HepG2 (cell line): ENCODE results near the gene GFER. TPM values are rescaled to one million over a fixed set of nuclear protein-coding genes. Genes with fewer than 3 reads are reported as not detected.

Source experiments
- ARID4A ChIP-seq: sonication (generic); formaldehyde crosslinking; IDR thresholded peaks from 2 replicates; pipeline ENCODE4 v1.5.0; 2020; ENCODE audit warnings: mild to moderate bottlenecking, missing genetic modification reagents, borderline replicate concordance
- CEBPZ ChIP-seq: IDR thresholded peaks from 2 replicates; pipeline ENCODE4 v1.6.1; 2012; ENCODE audit warnings: low read length, improper control_type of control experiment
- HDAC2 ChIP-seq: sonication (generic); formaldehyde crosslinking; IDR thresholded peaks from 2 replicates; pipeline ENCODE4 v1.4.0; 2020; ENCODE audit warnings: missing genetic modification reagents
- HIVEP1 ChIP-seq: sonication (generic); formaldehyde crosslinking; IDR thresholded peaks from 2 replicates; pipeline ENCODE4 v1.4.0; 2020; ENCODE audit warnings: mild to moderate bottlenecking, missing genetic modification reagents
- NR2F6 ChIP-seq, 2 experiments: IDR thresholded peaks; 2 replicates each; pipeline ENCODE4 v1.6.1; 2016; ENCODE audit warnings: antibody characterized with exemption in 1 of 2, mild to moderate bottlenecking in 1 of 2
- POLR2AphosphoS5 ChIP-seq: IDR thresholded peaks from 2 replicates; pipeline ENCODE4 v1.6.1; 2012; ENCODE audit warnings: low read depth, low read length
- RAD21 ChIP-seq: fragments of 450-650 bp; formaldehyde crosslinking; IDR thresholded peaks from 2 replicates; pipeline ENCODE4 v1.5.0; 2020; ENCODE audit warnings: mild to moderate bottlenecking
- RARA ChIP-seq: IDR thresholded peaks from 2 replicates; pipeline ENCODE4 v1.6.1; 2016; ENCODE audit warnings: missing genetic modification reagents, missing compliant biosample characterization
- SOX6 ChIP-seq, 2 experiments: fragments of 450-650 bp in 1 of 2; sonication (generic) in 1 of 2; formaldehyde crosslinking in 1 of 2; IDR thresholded peaks; 2 replicates each; pipeline versions ENCODE4 v1.4.0 to v1.6.1; 2017 to 2020; ENCODE audit warnings: antibody characterized with exemption in 1 of 2, mild to moderate bottlenecking in 1 of 2, missing genetic modification reagents in 1 of 2
- SRSF1 ChIP-seq: fragments of 200-400 bp; formaldehyde crosslinking; optimal IDR thresholded peaks from 2 replicates; pipeline ENCODE3; 2017; ENCODE audit warnings: mild to moderate bottlenecking, low read depth, low read length, moderate library complexity
- ZNF180 ChIP-seq: sonication (generic); formaldehyde crosslinking; IDR thresholded peaks from 2 replicates; pipeline ENCODE4 v1.4.0; 2020; ENCODE audit warnings: low read depth, missing genetic modification reagents, borderline replicate concordance
- ZNF572 ChIP-seq: sonication (generic); formaldehyde crosslinking; IDR thresholded peaks from 2 replicates; pipeline ENCODE4 v1.5.1; 2020; ENCODE audit warnings: mild to moderate bottlenecking, missing genetic modification reagents
- ZNF704 ChIP-seq: sonication (generic); formaldehyde crosslinking; IDR thresholded peaks from 2 replicates; pipeline ENCODE4 v1.8.1; 2023; ENCODE audit warnings: mild to moderate bottlenecking, inconsistent platforms, moderate library complexity, missing genetic modification reagents, borderline replicate concordance
- ZNF776 ChIP-seq: sonication (generic); formaldehyde crosslinking; IDR thresholded peaks from 2 replicates; pipeline ENCODE4 v1.4.0; 2020; ENCODE audit warnings: mild to moderate bottlenecking, missing genetic modification reagents
- polyA plus RNA-seq, 8 experiments: library from polyadenylated mRNA; depleted of rRNA in 3 of 8; stranded (reverse) in 7 of 8; unstranded in 1 of 8; fragments of >200 nt; fragmentation: Illumina TruSeq in 4 of 8; extraction: Trizol in 4 of 8; gene quantifications; 2 replicates each; pipeline versions ENCODE4 v1.2.1 to v1.2.3, GENCODE V29; 2011 to 2016; ENCODE audit warnings: low read depth in 4 of 8, missing spikeins in 1 of 8, mixed read lengths in 1 of 8; ENCODE audit not compliant: insufficient read depth in 1 of 8
- total RNA-seq, 5 experiments: library from RNA; depleted of rRNA; stranded (reverse); fragments of >200 nt; fragmentation: Illumina TruSeq; extraction: Trizol; gene quantifications; 2 replicates each; pipeline ENCODE4 v1.2.3, GENCODE V29; 2016; ENCODE audit warnings: low read depth in 1 of 5
- TF ChIP-seq, protein P1 (sequence below): sonication (generic); formaldehyde crosslinking; IDR thresholded peaks from 2 replicates; pipeline ENCODE4 v1.9.0; 2022; ENCODE audit warnings: missing genetic modification reagents, mild to moderate bottlenecking, borderline replicate concordance

Gene GFER
- total and polyA plus RNA-seq, 2 of the 13 experiments (the other 11 are each of a cell fraction or from before 2014, with no cell fraction given): 28.6 to 71.7 TPM

DNA sequence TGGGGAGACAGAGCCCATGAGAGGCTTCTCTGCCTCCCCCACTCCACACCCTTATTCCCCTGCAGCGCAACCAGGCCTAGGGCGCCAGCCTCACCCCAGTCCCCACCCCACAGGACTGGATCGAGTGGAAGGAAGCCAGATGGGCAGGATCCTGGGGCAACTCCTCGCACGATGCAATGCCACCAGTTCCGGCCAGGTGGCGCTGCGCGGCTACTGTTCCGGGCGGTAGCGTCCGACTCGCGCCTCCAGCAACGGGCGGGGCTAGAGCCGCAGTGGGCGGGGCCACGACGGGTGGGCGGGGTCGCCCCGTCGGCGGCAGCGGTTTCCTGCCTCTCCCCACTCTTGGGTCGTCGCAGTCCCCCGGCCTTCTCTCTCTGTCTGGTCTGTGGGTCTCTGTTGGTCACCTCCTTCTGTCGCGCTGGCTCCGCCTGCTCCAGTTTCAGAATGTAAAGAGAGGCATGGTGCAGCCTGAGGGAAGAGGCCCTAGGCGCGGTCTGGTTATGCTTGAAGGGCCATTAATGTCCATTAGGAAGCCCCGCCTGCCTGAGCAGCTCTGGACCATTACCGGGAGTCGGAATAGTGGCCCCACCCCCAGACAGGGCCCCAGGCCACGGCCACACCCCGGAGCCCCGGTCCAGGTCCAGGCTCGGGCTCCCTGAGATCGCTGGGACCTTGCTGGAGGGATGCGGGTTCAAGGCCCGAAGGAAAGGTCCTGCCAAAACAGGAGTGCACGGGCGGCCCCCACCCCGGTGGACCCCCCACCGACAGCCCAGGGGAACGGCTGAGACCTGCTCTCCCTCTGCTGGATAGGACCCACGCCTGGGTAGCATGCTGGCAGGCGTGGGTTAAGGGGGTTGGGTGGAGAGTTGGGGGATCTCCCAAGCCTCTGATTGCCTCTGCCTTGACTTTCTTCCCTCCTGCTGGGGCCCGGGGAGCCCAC lies 39.4 kb downstream of the GFER start (continued):
- TF ChIP-seq ZNF704: 0 out of 2 replicates have a peak, but pooled peaks have one; percentile 26
- peak; percentile 77; the same call in 1 of the 2 replicates for TF ChIP-seq ZNF572 (CRISPR knock-in tag)
- TF ChIP-seq CEBPZ: no peak
- TF ChIP-seq SRSF1: peak; percentile 35
- peak; percentile 98 for TF ChIP-seq RAD21 (CRISPR knock-in tag)
- TF ChIP-seq RARA (CRISPR knock-in tag): 0 out of 2 replicates have a peak, but pooled peaks have one; percentile 14
- 0 out of 2 replicates have a peak, but pooled peaks have one; percentile 22 for TF ChIP-seq HIVEP1 (CRISPR knock-in tag)
- 0 out of 2 replicates have a peak, but pooled peaks have one; percentile 62 for TF ChIP-seq ZNF776 (CRISPR knock-in tag)
- peak; percentile 76 for TF ChIP-seq HDAC2 (CRISPR knock-in tag)
- no peak for TF ChIP-seq SOX6 (IDR thresholded peaks at IDR 0.05)
- TF ChIP-seq SOX6 (CRISPR knock-in tag; IDR thresholded peaks at IDR 0.05): peak; percentile 45; the same call in 1 of the 2 replicates
- peak; percentile 53; the same call in 1 of the 2 replicates for TF ChIP-seq ARID4A (CRISPR knock-in tag)
- TF ChIP-seq ZNF180: no peak
- TF ChIP-seq NR2F6 (IDR thresholded peaks at IDR 0.05): no peak
- peak; percentile 22; the same call in 1 of the 2 replicates for TF ChIP-seq NR2F6 (CRISPR knock-in tag; IDR thresholded peaks at IDR 0.05)
- peak; percentile 68 for TF ChIP-seq POLR2AphosphoS5
- TF ChIP-seq, protein P1, sequence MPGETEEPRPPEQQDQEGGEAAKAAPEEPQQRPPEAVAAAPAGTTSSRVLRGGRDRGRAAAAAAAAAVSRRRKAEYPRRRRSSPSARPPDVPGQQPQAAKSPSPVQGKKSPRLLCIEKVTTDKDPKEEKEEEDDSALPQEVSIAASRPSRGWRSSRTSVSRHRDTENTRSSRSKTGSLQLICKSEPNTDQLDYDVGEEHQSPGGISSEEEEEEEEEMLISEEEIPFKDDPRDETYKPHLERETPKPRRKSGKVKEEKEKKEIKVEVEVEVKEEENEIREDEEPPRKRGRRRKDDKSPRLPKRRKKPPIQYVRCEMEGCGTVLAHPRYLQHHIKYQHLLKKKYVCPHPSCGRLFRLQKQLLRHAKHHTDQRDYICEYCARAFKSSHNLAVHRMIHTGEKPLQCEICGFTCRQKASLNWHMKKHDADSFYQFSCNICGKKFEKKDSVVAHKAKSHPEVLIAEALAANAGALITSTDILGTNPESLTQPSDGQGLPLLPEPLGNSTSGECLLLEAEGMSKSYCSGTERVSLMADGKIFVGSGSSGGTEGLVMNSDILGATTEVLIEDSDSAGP: peak; percentile 55; the same call in 1 of the 2 replicates
